Endothelial cell of hepatic sinusoid (primary cell): Measurements from ENCODE around the gene ABCC1.

Experiments used
- in situ Hi-C: cut with HindIII; loops from 2 replicates; pipeline ENCODE4 v1.10.0; 2017; ENCODE audit warnings: low sequenced_read_pairs

ABCC1 gene

GRCh38 chr16:16127469-16128116 lies 178.2 kb downstream of the ABCC1 start:
- in situ Hi-C loops, result no loop called here

GRCh38 chr16:16131204-16131603 lies 181.8 kb downstream of the ABCC1 start:
- in situ Hi-C loops, result no loop called here

GRCh38 chr16:16131659-16132058 lies 182.2 kb downstream of the ABCC1 start:
- in situ Hi-C loops, result no loop called here

- in situ Hi-C loops, result no loop called here
Measured at GRCh38 chr16:16133943-16134604, 184.7 kb downstream of the ABCC1 start.

GRCh38 chr16:16136588-16136987 lies 187.2 kb downstream of the ABCC1 start:
- in situ Hi-C loops, result no loop called here

GRCh38 chr16:16137110-16137509 lies 187.7 kb downstream of the ABCC1 start:
- in situ Hi-C loops, result no loop called here

GRCh38 chr16:16138034-16138635 lies 188.7 kb downstream of the ABCC1 start:
- in situ Hi-C loops, result no loop called here

GRCh38 chr16:16139061-16139460 lies 189.6 kb downstream of the ABCC1 start:
- in situ Hi-C loops, result no loop called here

- in situ Hi-C loops, result loop anchor here (5.0 kb wide), 1 partner anchor 47 kb away; no protein-coding TSS in a partner anchor
Measured at GRCh38 chr16:16139806-16140205, 190.4 kb downstream of the ABCC1 start.

GRCh38 chr16:16140537-16140936 lies 191.1 kb downstream of the ABCC1 start:
- in situ Hi-C loops, result loop anchor here (5.0 kb wide), 1 partner anchor 47 kb away; no protein-coding TSS in a partner anchor

- in situ Hi-C loops, result loop anchor here (5.0 kb wide), 1 partner anchor 46 kb away; no protein-coding TSS in a partner anchor
Measured at GRCh38 chr16:16141141-16141540, 191.7 kb downstream of the ABCC1 start.

- in situ Hi-C loops, result loop anchor here (5.0 kb wide), 1 partner anchor 45 kb away; no protein-coding TSS in a partner anchor
Measured at GRCh38 chr16:16141784-16142396, 192.5 kb downstream of the ABCC1 start.

- in situ Hi-C loops, result loop anchor here (5.0 kb wide), 1 partner anchor 44 kb away; no protein-coding TSS in a partner anchor
Measured at GRCh38 chr16:16143038-16143763, 193.8 kb downstream of the ABCC1 start.

GRCh38 chr16:16143931-16144330 lies 194.5 kb downstream of the ABCC1 start:
- in situ Hi-C loops, result loop anchor here (5.0 kb wide), 1 partner anchor 43 kb away; no protein-coding TSS in a partner anchor

GRCh38 chr16:16144416-16144815 lies 195.0 kb downstream of the ABCC1 start:
- in situ Hi-C loops, result loop anchor here (5.0 kb wide), 1 partner anchor 43 kb away; no protein-coding TSS in a partner anchor

GRCh38 chr16:16145286-16145685 lies 195.9 kb downstream of the ABCC1 start:
- in situ Hi-C loops, result no loop called here

- in situ Hi-C loops, result no loop called here
Measured at GRCh38 chr16:16146380-16147315, 197.2 kb downstream of the ABCC1 start.

GRCh38 chr16:16147316-16147999 lies 198.0 kb downstream of the ABCC1 start:
- in situ Hi-C loops, result no loop called here
